GM10847 (cell line): Measurements from ENCODE around the gene UQCC2.

ENCODE experiments used
- POLR2A ChIP-seq: IDR thresholded peaks from 2 replicates; pipeline ENCODE4 v1.6.1; 2011; ENCODE audit not compliant: insufficient read length; ENCODE audit errors: extremely low read depth

UQCC2 gene

GRCh38 chr6:33670971-33671743 lies 40.3 kb downstream of the UQCC2 start:
- no peak for TF ChIP-seq POLR2A

DNA sequence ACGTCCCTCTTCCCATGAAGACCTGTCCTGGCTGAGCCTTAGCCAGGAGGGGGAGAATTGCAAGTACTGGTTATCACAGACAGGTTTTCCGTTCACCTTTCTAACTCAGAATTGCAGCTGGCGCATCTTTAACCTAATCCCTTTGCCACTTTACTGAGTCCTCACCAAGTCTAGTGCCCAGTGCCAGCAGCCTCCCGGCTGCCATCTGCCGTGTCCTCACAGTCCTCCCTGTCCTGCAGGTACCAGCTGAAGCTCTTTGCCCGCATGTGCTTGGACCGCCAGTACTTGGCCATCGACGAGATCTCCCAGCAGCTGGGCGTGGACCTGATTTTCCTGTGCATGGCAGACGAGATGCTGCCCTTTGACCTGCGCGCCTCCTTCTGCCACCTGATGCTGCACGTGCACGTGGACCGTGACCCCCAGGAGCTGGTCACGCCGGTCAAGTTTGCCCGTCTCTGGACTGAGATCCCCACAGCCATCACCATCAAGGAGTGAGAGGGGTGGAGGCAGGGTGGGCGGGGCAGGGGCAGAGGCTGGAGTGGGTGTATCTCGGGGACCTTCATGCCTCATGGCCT lies 41.3 kb downstream of the UQCC2 start:
- no peak for TF ChIP-seq POLR2A

DNA sequence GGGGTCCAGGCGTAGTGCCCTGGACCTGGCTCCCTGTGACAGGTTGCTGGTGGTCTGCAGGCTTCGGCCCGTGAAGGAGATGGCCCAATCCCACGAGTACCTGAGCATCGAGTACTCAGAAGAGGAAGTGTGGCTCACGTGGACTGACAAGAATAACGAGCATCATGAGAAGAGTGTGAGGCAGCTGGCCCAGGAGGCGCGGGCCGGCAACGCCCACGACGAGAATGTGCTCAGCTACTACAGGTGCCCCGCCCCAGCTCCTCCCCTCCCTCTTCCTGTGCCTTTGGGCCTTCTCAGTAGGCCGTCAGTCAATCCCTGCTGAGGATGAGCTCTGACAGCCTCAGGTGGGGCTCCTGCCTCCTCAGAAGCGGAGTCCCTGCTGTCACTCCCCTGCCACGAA lies 42.6 kb downstream of the UQCC2 start:
- TF ChIP-seq POLR2A, result no peak

DNA sequence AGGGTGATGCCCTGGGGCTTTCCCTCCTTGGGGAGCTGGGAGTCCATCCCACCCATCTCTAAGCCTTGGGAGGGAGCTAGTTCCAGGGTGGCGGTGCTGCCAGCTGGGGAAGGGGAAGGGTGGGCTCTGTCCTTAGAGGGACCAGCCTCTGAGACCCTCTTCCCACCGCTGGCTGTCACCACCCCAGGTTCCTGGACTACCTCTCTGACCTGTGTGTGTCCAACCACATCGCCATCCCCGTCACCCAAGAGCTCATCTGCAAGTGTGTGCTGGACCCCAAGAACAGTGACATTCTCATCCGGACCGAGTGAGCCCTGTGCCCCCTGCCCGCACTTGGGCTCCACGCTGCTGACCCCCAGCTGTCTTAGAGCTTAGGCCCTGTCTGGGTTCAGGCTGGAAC lies 43.2 kb downstream of the UQCC2 start:
- no peak for TF ChIP-seq POLR2A

DNA sequence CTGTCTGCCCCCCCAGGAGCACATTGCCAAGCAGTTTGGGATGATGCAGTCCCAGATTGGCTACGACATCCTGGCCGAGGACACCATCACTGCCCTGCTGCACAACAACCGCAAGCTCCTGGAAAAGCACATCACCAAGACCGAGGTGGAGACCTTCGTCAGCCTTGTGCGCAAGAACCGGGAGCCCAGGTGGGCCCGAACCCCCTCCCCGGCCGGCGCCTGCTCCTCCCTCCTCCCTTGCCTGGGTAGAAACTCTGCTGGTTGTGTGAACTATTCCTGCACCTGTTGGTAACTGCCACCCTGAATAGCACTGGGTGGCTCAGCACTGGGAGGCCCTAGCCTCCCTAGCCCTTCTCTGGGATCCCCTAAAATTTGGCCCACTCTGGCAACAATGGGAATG lies 43.7 kb downstream of the UQCC2 start:
- no peak for TF ChIP-seq POLR2A

DNA sequence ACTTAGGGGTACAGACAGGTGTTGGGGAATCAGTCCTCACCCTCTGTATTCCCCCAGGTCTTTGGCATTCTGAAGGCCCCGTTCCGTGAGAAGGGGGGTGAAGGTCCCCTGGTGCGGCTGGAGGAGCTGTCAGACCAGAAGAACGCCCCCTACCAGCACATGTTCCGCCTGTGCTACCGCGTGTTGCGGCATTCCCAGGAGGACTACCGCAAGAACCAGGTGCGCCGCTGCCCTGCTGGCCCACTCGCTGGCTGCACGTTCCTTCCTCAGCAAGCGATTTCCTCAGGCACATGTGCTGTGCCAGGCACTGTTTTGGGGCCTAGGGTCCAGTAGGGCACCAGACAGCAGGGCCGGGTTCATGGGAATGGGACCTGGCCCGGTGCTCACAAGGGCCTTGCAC lies 44.4 kb downstream of the UQCC2 start:
- TF ChIP-seq POLR2A, result no peak

DNA sequence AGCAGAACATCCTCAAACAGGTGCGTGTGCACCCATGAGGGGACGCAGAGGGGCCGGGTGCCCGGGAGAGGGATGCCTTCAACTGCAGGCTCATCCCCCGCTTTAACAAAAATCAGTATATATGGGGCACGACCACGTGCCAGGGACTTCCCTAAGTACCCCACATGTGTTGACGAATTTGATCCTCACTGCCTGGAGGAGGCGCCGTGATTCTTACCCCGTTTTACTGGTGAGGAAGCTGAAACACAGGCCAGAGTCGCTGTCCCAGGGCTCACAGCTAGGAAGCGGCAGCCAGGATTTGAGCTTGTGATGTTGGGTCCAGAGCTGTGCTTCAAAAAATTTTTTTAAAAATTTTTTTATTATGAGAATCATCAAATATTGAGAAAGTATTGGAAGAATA lies 45.5 kb downstream of the UQCC2 start:
- TF ChIP-seq POLR2A, result no peak

GRCh38 chr6:33664506-33665057 lies 46.9 kb downstream of the UQCC2 start:
- no peak for TF ChIP-seq POLR2A

- TF ChIP-seq POLR2A, result no peak
Measured at GRCh38 chr6:33663727-33664449, 47.6 kb downstream of the UQCC2 start.

DNA sequence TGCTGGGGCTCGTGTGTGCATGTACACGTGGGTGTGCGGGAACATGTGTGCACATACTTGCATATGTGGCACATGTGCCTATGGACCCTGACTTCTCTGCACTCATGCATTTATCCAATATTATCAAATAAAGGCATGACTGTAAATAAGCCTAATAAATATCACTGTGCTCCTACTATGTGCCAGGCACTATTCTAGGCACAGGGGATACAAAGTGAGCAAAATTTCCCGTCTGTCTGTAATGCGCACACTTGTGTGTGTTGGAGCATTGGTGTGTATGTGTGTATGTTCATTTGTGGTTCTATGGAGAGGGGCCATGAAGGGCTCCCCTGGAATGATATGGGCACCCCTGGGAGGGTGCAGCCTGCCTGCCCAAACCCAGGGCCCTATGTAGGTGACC lies 48.5 kb downstream of the UQCC2 start:
- TF ChIP-seq POLR2A, result no peak

- no peak for TF ChIP-seq POLR2A
Measured at GRCh38 chr6:33662318-33662717, 49.2 kb downstream of the UQCC2 start.

DNA sequence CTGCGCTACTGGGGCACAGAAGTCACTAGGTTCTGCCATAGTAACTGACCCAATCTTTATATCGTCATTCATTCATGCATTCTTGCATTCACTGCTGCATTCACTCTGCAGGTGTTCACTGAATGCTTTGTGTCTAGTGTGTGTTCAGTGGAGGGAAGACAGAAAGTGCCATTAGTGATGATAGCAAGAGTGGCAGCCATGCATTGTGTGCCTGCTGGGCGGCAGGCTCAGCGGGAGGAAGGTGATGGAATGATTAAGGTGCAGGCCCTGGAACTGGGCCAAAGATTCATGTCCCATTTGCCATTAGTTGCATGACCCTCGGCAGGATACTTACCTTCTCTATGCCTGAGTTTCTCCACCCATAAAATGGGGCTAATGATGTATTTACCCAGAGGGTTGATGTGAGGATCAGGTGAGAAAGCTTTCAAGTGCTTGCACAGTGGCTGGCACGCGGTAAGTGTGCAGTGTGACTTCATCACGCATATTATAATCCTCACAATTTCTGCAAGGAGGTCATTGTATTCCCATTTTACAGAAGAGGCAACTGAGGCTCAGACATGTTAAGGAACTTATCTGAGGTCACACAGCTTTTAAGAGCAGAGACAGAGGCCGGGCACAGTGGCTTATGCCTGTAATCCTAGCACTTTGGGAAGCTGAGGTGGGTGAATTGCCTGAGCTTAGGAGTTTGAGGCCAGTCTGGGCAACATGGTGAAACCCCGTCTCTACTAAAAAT lies 50.2 kb downstream of the UQCC2 start:
- no peak for TF ChIP-seq POLR2A

GRCh38 chr6:33659986-33660385 lies 51.5 kb downstream of the UQCC2 start:
- no peak for TF ChIP-seq POLR2A

DNA sequence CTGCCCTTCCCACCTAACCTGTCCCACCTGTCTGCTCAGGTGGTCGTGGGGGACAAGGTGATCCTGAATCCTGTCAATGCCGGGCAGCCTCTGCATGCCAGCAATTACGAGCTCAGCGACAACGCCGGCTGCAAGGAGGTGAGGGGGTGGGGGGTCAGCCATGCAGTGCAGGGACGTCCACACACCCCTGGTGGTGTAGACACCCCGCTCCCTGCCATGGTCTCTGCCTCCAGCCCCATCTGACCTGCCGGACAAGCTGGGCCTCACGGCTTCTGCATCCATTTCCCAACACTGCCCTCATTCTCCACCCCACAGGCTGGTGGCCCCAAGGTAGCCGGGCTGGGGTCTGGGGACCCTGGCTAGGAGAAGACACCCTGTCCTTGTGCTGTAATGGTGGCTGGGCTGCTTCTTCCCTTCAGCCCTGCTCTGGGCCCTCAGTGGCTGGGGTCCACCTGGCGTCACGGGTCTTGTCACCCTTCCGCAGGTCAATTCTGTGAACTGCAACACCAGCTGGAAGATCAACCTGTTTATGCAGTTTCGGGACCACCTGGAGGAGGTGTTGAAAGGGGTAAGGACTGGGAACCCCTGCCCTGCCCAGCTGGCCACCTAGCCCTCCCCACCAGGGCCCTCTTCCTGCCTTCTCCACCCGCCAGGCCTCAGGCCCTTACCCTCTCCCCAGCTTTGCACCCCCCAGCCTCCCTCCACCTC lies 52.4 kb downstream of the UQCC2 start:
- TF ChIP-seq POLR2A, result no peak

- TF ChIP-seq POLR2A, result no peak
Measured at GRCh38 chr6:33656844-33657243, 54.7 kb downstream of the UQCC2 start.
